CD4-positive, alpha-beta memory T cell (primary cell): ENCODE results near the gene CXCL1. TPM values are rescaled to one million over a fixed set of nuclear protein-coding genes. Genes with fewer than 3 reads are reported as not detected.

Source experiments
- polyA plus RNA-seq, 2 donors: library from polyadenylated mRNA; unstranded; fragments of 300-500 nt; fragmentation: Illumina TruSeq; gene quantifications; one replicate each; pipeline ENCODE4 v1.2.3, GENCODE V29; 2021
- total RNA-seq, 2 experiments: library from RNA; stranded (reverse); gene quantifications; one replicate each; pipeline ENCODE4 v1.2.3, GENCODE V29; 2021

Gene CXCL1
- total and polyA plus RNA-seq, 4 experiments from 2014 or later = not detected

Other genes with a start within 250 kb of the CXCL1 start
- under 1 TPM; 0.81 to 0.89 TPM for gene RASSF6, start 249.0 kb upstream of the CXCL1 start, total RNA-seq
- 1 to 10 TPM; 1.2 to 2.2 TPM for gene RASSF6, start 249.0 kb upstream of the CXCL1 start, polyA plus RNA-seq
- gene CXCL8, start 128.8 kb upstream of the CXCL1 start, total RNA-seq = 1 to 10 TPM; 3.8 to 4.6 TPM
- gene CXCL8, start 128.8 kb upstream of the CXCL1 start, polyA plus RNA-seq = under 1 TPM in 1 of 2 donors, not detected in 1; 0.25 TPM
- gene CXCL6, start 32.7 kb upstream of the CXCL1 start, total RNA-seq = not detected
- gene CXCL6, start 32.7 kb upstream of the CXCL1 start, polyA plus RNA-seq = not detected
- gene PF4V1, start 16.1 kb upstream of the CXCL1 start, total RNA-seq = not detected
- not detected for gene PF4V1, start 16.1 kb upstream of the CXCL1 start, polyA plus RNA-seq
- not detected for gene PF4, start 112.6 kb downstream of the CXCL1 start, total RNA-seq
- gene PF4, start 112.6 kb downstream of the CXCL1 start, polyA plus RNA-seq = under 1 TPM in 1 of 2 donors, not detected in 1; 0.77 TPM
- gene PPBP, start 118.8 kb downstream of the CXCL1 start, total RNA-seq = not detected
- under 1 TPM in 1 of 2 donors, not detected in 1; 0.40 TPM for gene PPBP, start 118.8 kb downstream of the CXCL1 start, polyA plus RNA-seq
- not detected for gene CXCL5, start 129.3 kb downstream of the CXCL1 start, total RNA-seq
- not detected for gene CXCL5, start 129.3 kb downstream of the CXCL1 start, polyA plus RNA-seq
- gene CXCL3, start 169.3 kb downstream of the CXCL1 start, total RNA-seq = not detected
- gene CXCL3, start 169.3 kb downstream of the CXCL1 start, polyA plus RNA-seq = not detected
- under 1 TPM in 1 of 2 experiments, not detected in 1; 0.42 TPM for gene CXCL2, start 229.8 kb downstream of the CXCL1 start, total RNA-seq
- not detected for gene CXCL2, start 229.8 kb downstream of the CXCL1 start, polyA plus RNA-seq